MM.1S (cell line): ENCODE measurements around the gene SCRN2.

Experiments
- DNase-seq: peaks from one replicate; pipeline ENCODE4 v3.0.0-alpha.2; 2015
- H2AFZ ChIP-seq: fragments of 300-600 bp; sonication (generic); 2 replicates; pipeline ENCODE4 v1.6.0; 2016; ENCODE audit warnings: antibody characterized with exemption, low read length
- H3F3A ChIP-seq: fragments of 300-600 bp; sonication (generic); 2 replicates; pipeline ENCODE4 v1.6.1; 2016; ENCODE audit warnings: mild to moderate bottlenecking, antibody characterized with exemption, low read length, moderate library complexity, mixed read lengths; ENCODE audit not compliant: insufficient read depth
- H3K27ac ChIP-seq: fragments of 300-600 bp; sonication (generic); 2 replicates; pipeline ENCODE4 v1.5.1; 2016; ENCODE audit warnings: mild to moderate bottlenecking, low read length
- H3K27me3 ChIP-seq: fragments of 300-600 bp; sonication (generic); replicated peaks from 2 replicates; pipeline ENCODE4 v1.6.0; 2016; ENCODE audit warnings: low read length; ENCODE audit not compliant: insufficient read depth
- H3K36me3 ChIP-seq: fragments of 300-600 bp; sonication (generic); replicated peaks from 2 replicates; pipeline ENCODE4 v1.6.1; 2016; ENCODE audit warnings: mild to moderate bottlenecking, low read length, mixed read lengths; ENCODE audit not compliant: insufficient read depth
- H3K4me1 ChIP-seq: fragments of 300-600 bp; sonication (generic); 2 replicates; pipeline ENCODE4 v1.6.1; 2016; ENCODE audit warnings: low read length, mixed read lengths
- H3K4me2 ChIP-seq: fragments of 300-600 bp; sonication (generic); 2 replicates; pipeline ENCODE4 v1.6.0; 2016; ENCODE audit warnings: low read depth, low read length
- H3K4me3 ChIP-seq: fragments of 300-600 bp; sonication (generic); 2 replicates; pipeline ENCODE4 v1.5.1; 2016; ENCODE audit warnings: low read length, mixed read lengths
- H3K79me2 ChIP-seq: fragments of 300-600 bp; sonication (generic); 2 replicates; pipeline ENCODE4 v1.6.1; 2016; ENCODE audit warnings: mixed run types, low read length, mixed read lengths
- H3K9ac ChIP-seq: fragments of 300-600 bp; sonication (generic); 2 replicates; pipeline ENCODE4 v1.6.1; 2016; ENCODE audit warnings: low read length, mixed read lengths
- H3K9me2 ChIP-seq: fragments of 300-600 bp; sonication (generic); replicated peaks from 2 replicates; pipeline ENCODE4 v1.6.1; 2016; ENCODE audit warnings: mild to moderate bottlenecking, low read length, mixed read lengths; ENCODE audit not compliant: insufficient read depth
- H3K9me3 ChIP-seq: fragments of 300-600 bp; sonication (generic); replicated peaks from 2 replicates; pipeline ENCODE4 v1.6.1; 2016; ENCODE audit warnings: mild to moderate bottlenecking, low read length, mixed read lengths; ENCODE audit not compliant: insufficient read depth
- H4K20me1 ChIP-seq: fragments of 300-600 bp; sonication (generic); 2 replicates; pipeline ENCODE4 v1.6.1; 2016; ENCODE audit warnings: mild to moderate bottlenecking, low read length, moderate library complexity, mixed read lengths; ENCODE audit not compliant: insufficient read depth
- EZH2 ChIP-seq: fragments of 300-600 bp; sonication (generic); optimal IDR thresholded peaks from 2 replicates; pipeline ENCODE3; 2017; ENCODE audit warnings: low read depth, mild to moderate bottlenecking, antibody characterized with exemption, low read length, mixed read lengths
- EZH2phosphoT487 ChIP-seq: fragments of 300-600 bp; sonication (generic); IDR thresholded peaks from 2 replicates; pipeline ENCODE4 v1.6.1; 2018; ENCODE audit warnings: antibody characterized with exemption, low read length
- TF ChIP-seq, protein P1 (sequence below): fragments of 300-600 bp; sonication (generic); IDR thresholded peaks from 2 replicates; pipeline ENCODE4 v1.5.1; 2016; ENCODE audit warnings: antibody characterized with exemption, low read length, mixed read lengths

Gene SCRN2

DNA sequence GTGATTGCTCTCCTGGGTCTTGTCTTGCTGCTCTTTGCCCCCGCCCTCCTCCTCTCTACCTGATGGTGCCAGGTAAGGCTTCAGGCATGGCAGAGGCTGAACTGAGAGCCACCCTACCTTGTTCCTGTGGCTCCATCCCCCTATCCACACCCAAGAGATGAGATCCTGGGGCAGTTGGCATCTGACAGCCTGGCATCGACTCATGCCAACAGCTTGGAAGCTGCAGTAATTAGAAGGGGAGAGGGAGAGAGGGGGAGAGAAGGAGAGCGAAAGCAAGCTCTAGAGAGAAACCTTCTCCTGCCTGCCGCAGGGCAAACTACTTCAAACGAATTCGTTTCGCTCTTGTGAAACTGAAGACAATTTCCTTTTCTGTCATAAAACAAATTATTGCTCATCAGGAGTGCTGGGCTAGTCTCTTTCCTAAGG lies 23.7 kb upstream of the SCRN2 start:
- no peaks in the 10 kb centered on the region for H4K20me1 ChIP-seq
- H3K9ac ChIP-seq: no peak overlapping the region
- peak overlapping the region; percentile 87 for H3K4me2 ChIP-seq
- H3F3A ChIP-seq: peaks cover 5% of the 10 kb centered on the region; the same call in 1 of the 2 replicates
- no peaks in the 10 kb centered on the region for H3K9me2 ChIP-seq
- H3K9me3 ChIP-seq: no peaks in the 10 kb centered on the region
- H3K27ac ChIP-seq: 0 out of 2 replicates have a peak overlapping the region, but pooled peaks have one; percentile 2
- H3K4me3 ChIP-seq: peak overlapping the region; percentile 50; the same call in 1 of the 2 replicates
- H3K36me3 ChIP-seq: no peaks in the 10 kb centered on the region
- no peaks in the 10 kb centered on the region for H3K79me2 ChIP-seq
- H2AFZ ChIP-seq: peak overlapping the region; percentile 28; the same call in 1 of the 2 replicates
- TF ChIP-seq, protein P1, sequence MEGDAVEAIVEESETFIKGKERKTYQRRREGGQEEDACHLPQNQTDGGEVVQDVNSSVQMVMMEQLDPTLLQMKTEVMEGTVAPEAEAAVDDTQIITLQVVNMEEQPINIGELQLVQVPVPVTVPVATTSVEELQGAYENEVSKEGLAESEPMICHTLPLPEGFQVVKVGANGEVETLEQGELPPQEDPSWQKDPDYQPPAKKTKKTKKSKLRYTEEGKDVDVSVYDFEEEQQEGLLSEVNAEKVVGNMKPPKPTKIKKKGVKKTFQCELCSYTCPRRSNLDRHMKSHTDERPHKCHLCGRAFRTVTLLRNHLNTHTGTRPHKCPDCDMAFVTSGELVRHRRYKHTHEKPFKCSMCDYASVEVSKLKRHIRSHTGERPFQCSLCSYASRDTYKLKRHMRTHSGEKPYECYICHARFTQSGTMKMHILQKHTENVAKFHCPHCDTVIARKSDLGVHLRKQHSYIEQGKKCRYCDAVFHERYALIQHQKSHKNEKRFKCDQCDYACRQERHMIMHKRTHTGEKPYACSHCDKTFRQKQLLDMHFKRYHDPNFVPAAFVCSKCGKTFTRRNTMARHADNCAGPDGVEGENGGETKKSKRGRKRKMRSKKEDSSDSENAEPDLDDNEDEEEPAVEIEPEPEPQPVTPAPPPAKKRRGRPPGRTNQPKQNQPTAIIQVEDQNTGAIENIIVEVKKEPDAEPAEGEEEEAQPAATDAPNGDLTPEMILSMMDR: no peak
- no peak for TF ChIP-seq EZH2
- no peak for TF ChIP-seq EZH2phosphoT487
- peaks cover 12% of the 10 kb centered on the region for H3K4me1 ChIP-seq
- H3K27me3 ChIP-seq: peaks cover 70% of the 10 kb centered on the region
- peak; percentile 55 for DNase-seq

DNA sequence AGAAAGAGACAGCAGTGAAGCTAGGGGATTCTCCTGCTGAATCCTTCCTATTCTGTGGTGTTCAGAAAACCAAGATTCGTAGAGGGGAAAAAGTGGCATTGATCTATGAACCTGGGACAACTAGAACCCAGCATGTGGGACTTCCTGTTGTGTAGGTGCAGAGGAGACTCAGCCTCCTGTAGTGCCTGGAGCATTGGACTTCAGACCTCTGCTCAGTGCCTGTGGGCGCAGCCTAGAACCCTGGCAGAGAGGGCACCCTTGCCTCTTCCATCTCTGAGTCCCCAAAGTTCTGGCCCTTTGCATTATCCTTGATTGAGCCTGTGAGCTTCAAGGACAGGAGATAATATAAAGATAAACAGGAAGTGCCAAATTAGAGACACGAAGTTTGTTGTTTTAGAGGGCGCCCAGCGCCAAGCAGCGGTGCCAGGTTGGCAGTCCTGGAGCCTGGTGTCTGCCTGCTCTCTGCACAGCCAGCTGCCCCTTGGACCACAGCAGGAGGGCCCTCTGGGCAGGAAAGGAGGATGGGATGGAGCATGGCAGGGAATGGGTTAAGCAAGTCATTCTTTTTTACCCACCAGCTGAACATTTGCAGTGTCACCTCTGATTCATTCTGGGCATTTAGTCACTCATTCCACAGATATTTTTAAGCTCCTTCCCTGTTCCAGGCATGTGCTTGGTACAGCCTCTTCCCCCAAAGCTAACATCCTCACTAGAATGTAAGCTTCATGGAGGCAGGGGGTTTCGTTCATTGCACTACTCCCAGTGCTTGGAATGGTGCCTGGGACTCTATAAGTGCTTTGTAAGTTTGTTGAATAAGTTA lies 21.8 kb upstream of the SCRN2 start:
- no peaks in the 10 kb centered on the region for H4K20me1 ChIP-seq
- H3K9ac ChIP-seq: no peak overlapping the region
- H3K9me3 ChIP-seq: no peaks in the 10 kb centered on the region

DNA sequence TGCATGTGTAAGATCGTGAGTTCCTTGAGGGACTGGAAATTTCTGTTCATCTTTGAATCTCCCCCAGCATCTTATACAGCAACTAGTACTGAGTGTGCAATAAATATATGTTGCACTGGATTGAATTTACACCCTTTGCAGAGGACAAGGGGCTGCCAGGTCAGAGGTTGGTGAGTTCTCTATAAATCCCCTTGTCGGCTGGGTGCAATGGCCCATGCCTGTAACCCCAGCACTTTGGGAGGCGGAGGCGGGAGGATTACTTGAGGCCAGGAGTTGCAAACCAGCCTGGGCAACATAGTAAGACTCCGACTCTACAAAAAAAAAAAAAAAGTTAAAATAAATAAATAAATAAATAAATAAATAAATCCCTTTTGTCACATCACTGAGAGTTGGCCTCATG lies 19.3 kb upstream of the SCRN2 start:
- H3K27ac ChIP-seq: no peak overlapping the region
- no peak overlapping the region for H3K4me3 ChIP-seq
- no peak overlapping the region for H3K4me2 ChIP-seq
- no peak overlapping the region for H3K9ac ChIP-seq
- no peaks in the 10 kb centered on the region for H3K36me3 ChIP-seq
- no peaks in the 10 kb centered on the region for H4K20me1 ChIP-seq
- no peak for TF ChIP-seq EZH2
- TF ChIP-seq, protein P1: no peak
- no peak for TF ChIP-seq EZH2phosphoT487
- H3F3A ChIP-seq: peaks cover 5% of the 10 kb centered on the region; the same call in 1 of the 2 replicates
- H3K79me2 ChIP-seq: no peaks in the 10 kb centered on the region
- no peak for DNase-seq
- no peaks in the 10 kb centered on the region for H3K9me2 ChIP-seq
- H3K4me1 ChIP-seq: peaks cover 10% of the 10 kb centered on the region
- H3K27me3 ChIP-seq: peaks cover 69% of the 10 kb centered on the region
- H2AFZ ChIP-seq: no peak overlapping the region
- no peaks in the 10 kb centered on the region for H3K9me3 ChIP-seq

More for the DNA sequence above, 21.8 kb upstream of the SCRN2 start:
- no peak overlapping the region for H3K4me2 ChIP-seq
- H3K9me2 ChIP-seq: no peaks in the 10 kb centered on the region
- H3F3A ChIP-seq: peaks cover 5% of the 10 kb centered on the region; the same call in 1 of the 2 replicates
- H3K4me1 ChIP-seq: peaks cover 12% of the 10 kb centered on the region
- H2AFZ ChIP-seq: no peak overlapping the region
- no peaks in the 10 kb centered on the region for H3K79me2 ChIP-seq
- DNase-seq: no peak
- TF ChIP-seq EZH2phosphoT487 (no peak), EZH2 (no peak)
- TF ChIP-seq, protein P1: no peak
- no peak overlapping the region for H3K27ac ChIP-seq
- peaks cover 69% of the 10 kb centered on the region for H3K27me3 ChIP-seq
- H3K36me3 ChIP-seq: no peaks in the 10 kb centered on the region
- no peak overlapping the region for H3K4me3 ChIP-seq
